HepG2 (cell line): ENCODE measurements around the gene KIAA1755. TPM values are rescaled to one million over a fixed set of nuclear protein-coding genes. Genes with fewer than 3 reads are reported as not detected.

Source experiments
- CBX2 ChIP-seq, 2 experiments: fragments of 200-600 bp in 1 of 2; sonication (generic); formaldehyde crosslinking in 1 of 2; IDR thresholded peaks; 2 replicates each; pipeline versions ENCODE4 v1.7.0 to v1.8.1; 2018 to 2022; ENCODE audit warnings: low read depth in 2 of 2, low read length in 1 of 2, mild to moderate bottlenecking in 1 of 2, missing genetic modification reagents in 1 of 2
- FIP1L1 ChIP-seq: fragments of 200-400 bp; formaldehyde crosslinking; IDR thresholded peaks from 2 replicates; pipeline ENCODE4 v1.6.1; 2018; ENCODE audit warnings: low read depth, mild to moderate bottlenecking, low read length, moderate library complexity, borderline replicate concordance; ENCODE audit not compliant: insufficient read depth
- HES4 ChIP-seq: sonication (generic); formaldehyde crosslinking; IDR thresholded peaks from 2 replicates; pipeline ENCODE4 v1.9.0; 2021; ENCODE audit warnings: mild to moderate bottlenecking, missing genetic modification reagents, borderline replicate concordance
- HNRNPL ChIP-seq: fragments of 200-400 bp; formaldehyde crosslinking; IDR thresholded peaks from 2 replicates; pipeline ENCODE4 v1.6.1; 2017; ENCODE audit warnings: mild to moderate bottlenecking, low read depth, low read length
- MYPOP ChIP-seq: sonication (generic); formaldehyde crosslinking; IDR thresholded peaks from 2 replicates; pipeline ENCODE4 v1.8.1; 2023; ENCODE audit warnings: mild to moderate bottlenecking, moderate library complexity, missing genetic modification reagents
- SIX1 ChIP-seq: sonication (generic); formaldehyde crosslinking; IDR thresholded peaks from 2 replicates; pipeline ENCODE4 v1.4.0; 2020; ENCODE audit warnings: missing genetic modification reagents, borderline replicate concordance
- TBL1XR1 ChIP-seq: fragments of 150-350 bp; IDR thresholded peaks from 2 replicates; pipeline ENCODE4 v1.6.1; 2014; ENCODE audit warnings: borderline replicate concordance, low read length; ENCODE audit not compliant: partially characterized antibody
- TOE1 ChIP-seq: sonication (generic); formaldehyde crosslinking; IDR thresholded peaks from 2 replicates; pipeline ENCODE4 v1.4.0; 2020; ENCODE audit warnings: mild to moderate bottlenecking, missing genetic modification reagents
- ZNF710 ChIP-seq: sonication (generic); formaldehyde crosslinking; IDR thresholded peaks from 2 replicates; pipeline ENCODE4 v1.5.0; 2020; ENCODE audit warnings: mild to moderate bottlenecking, missing genetic modification reagents, borderline replicate concordance
- polyA plus RNA-seq, 8 experiments: library from polyadenylated mRNA; depleted of rRNA in 3 of 8; stranded (reverse) in 7 of 8; unstranded in 1 of 8; fragments of >200 nt; fragmentation: Illumina TruSeq in 4 of 8; extraction: Trizol in 4 of 8; gene quantifications; 2 replicates each; pipeline versions ENCODE4 v1.2.1 to v1.2.3, GENCODE V29; 2011 to 2016; ENCODE audit warnings: low read depth in 4 of 8, missing spikeins in 1 of 8, mixed read lengths in 1 of 8; ENCODE audit not compliant: insufficient read depth in 1 of 8
- total RNA-seq, 5 experiments: library from RNA; depleted of rRNA; stranded (reverse); fragments of >200 nt; fragmentation: Illumina TruSeq; extraction: Trizol; gene quantifications; 2 replicates each; pipeline ENCODE4 v1.2.3, GENCODE V29; 2016; ENCODE audit warnings: low read depth in 1 of 5
- TF ChIP-seq, protein P1 (sequence below): sonication (generic); formaldehyde crosslinking; IDR thresholded peaks from 2 replicates; pipeline ENCODE4 v1.9.0; 2022; ENCODE audit warnings: low read depth, missing genetic modification reagents
- TF ChIP-seq, protein P2 (sequence below): sonication (generic); formaldehyde crosslinking; IDR thresholded peaks from 2 replicates; pipeline ENCODE4 v1.4.0; 2020; ENCODE audit warnings: missing genetic modification reagents
- TF ChIP-seq, protein P3 (sequence below): sonication (generic); formaldehyde crosslinking; IDR thresholded peaks from 2 replicates; pipeline ENCODE4 v1.8.0; 2022; ENCODE audit warnings: mild to moderate bottlenecking, missing genetic modification reagents; ENCODE audit not compliant: insufficient replicate concordance
- TF ChIP-seq, protein P4 (sequence below): sonication (generic); formaldehyde crosslinking; IDR thresholded peaks from 2 replicates; pipeline ENCODE4 v1.5.1; 2020; ENCODE audit warnings: mild to moderate bottlenecking, missing genetic modification reagents, moderate library complexity

KIAA1755 gene
- total and polyA plus RNA-seq, 2 of the 13 experiments (the other 11 are each of a cell fraction or from before 2014, with no cell fraction given) = 0.04 TPM; not detected in 1

DNA sequence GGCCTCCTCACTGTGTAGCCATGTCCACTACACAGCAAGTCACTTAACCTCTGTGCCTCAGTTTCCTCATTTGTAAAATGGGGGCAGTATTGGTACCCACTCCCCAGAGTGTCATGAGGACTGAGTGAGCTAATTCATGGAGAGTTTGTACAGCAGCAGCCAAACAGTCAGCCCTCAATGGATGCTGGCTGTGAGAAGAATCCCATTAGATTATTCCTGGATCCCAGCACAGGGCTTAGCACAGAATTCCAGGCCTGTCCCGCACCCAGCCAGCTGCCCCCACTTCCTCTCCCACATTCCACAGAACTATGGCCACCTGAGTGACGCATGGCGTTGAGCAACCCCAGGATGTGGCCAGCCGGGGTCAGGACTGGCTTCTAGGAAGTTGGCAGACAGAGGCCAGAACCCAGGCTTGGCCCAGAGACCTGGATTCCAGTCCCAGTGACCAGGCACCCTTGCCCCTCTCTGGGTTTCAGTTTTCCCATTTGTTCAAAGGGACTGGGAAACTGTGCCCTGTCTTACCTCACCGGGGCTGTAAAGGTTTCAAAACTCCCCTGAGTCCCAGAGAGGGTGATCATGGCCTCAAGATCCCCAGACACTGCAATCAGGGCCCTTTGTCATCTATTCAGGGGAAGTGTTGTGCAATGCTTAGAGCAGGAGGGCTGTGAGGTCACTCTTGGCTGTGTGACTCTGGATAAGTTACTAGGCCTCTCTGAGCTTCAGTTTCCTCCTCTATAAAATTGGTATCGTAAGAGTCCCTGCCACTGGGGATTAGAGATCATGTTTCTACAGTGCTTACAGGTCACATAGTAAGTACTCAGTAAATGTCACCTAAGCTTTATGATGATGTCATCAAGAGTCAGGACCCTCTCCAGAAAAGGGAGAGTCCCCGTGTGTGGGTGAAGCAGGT, 92.4 kb downstream of the KIAA1755 start (continued):
- TF ChIP-seq MYPOP (CRISPR knock-in tag) = no peak
- peak; percentile 70 for TF ChIP-seq TBL1XR1
- no peak for TF ChIP-seq FIP1L1
- TF ChIP-seq SIX1 (CRISPR knock-in tag) = no peak
- TF ChIP-seq HNRNPL = 0 out of 2 replicates have a peak, but pooled peaks have one; percentile 43
- TF ChIP-seq, protein P1, sequence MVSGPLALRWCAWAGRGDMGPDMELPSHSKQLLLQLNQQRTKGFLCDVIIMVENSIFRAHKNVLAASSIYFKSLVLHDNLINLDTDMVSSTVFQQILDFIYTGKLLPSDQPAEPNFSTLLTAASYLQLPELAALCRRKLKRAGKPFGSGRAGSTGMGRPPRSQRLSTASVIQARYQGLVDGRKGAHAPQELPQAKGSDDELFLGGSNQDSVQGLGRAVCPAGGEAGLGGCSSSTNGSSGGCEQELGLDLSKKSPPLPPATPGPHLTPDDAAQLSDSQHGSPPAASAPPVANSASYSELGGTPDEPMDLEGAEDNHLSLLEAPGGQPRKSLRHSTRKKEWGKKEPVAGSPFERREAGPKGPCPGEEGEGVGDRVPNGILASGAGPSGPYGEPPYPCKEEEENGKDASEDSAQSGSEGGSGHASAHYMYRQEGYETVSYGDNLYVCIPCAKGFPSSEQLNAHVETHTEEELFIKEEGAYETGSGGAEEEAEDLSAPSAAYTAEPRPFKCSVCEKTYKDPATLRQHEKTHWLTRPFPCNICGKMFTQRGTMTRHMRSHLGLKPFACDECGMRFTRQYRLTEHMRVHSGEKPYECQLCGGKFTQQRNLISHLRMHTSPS (CRISPR knock-in tag) = peak; percentile 80
- TF ChIP-seq TOE1 (CRISPR knock-in tag) = no peak
- TF ChIP-seq ZNF710 = no peak; the same call in 1 of the 2 replicates
- TF ChIP-seq, protein P2, sequence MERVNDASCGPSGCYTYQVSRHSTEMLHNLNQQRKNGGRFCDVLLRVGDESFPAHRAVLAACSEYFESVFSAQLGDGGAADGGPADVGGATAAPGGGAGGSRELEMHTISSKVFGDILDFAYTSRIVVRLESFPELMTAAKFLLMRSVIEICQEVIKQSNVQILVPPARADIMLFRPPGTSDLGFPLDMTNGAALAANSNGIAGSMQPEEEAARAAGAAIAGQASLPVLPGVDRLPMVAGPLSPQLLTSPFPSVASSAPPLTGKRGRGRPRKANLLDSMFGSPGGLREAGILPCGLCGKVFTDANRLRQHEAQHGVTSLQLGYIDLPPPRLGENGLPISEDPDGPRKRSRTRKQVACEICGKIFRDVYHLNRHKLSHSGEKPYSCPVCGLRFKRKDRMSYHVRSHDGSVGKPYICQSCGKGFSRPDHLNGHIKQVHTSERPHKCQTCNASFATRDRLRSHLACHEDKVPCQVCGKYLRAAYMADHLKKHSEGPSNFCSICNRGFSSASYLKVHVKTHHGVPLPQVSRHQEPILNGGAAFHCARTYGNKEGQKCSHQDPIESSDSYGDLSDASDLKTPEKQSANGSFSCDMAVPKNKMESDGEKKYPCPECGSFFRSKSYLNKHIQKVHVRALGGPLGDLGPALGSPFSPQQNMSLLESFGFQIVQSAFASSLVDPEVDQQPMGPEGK (CRISPR knock-in tag) = peak; percentile 97
- TF ChIP-seq HES4 (CRISPR knock-in tag) = no peak
- TF ChIP-seq, protein P3, sequence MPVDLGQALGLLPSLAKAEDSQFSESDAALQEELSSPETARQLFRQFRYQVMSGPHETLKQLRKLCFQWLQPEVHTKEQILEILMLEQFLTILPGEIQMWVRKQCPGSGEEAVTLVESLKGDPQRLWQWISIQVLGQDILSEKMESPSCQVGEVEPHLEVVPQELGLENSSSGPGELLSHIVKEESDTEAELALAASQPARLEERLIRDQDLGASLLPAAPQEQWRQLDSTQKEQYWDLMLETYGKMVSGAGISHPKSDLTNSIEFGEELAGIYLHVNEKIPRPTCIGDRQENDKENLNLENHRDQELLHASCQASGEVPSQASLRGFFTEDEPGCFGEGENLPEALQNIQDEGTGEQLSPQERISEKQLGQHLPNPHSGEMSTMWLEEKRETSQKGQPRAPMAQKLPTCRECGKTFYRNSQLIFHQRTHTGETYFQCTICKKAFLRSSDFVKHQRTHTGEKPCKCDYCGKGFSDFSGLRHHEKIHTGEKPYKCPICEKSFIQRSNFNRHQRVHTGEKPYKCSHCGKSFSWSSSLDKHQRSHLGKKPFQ (CRISPR knock-in tag) = no peak
- TF ChIP-seq, protein P4, sequence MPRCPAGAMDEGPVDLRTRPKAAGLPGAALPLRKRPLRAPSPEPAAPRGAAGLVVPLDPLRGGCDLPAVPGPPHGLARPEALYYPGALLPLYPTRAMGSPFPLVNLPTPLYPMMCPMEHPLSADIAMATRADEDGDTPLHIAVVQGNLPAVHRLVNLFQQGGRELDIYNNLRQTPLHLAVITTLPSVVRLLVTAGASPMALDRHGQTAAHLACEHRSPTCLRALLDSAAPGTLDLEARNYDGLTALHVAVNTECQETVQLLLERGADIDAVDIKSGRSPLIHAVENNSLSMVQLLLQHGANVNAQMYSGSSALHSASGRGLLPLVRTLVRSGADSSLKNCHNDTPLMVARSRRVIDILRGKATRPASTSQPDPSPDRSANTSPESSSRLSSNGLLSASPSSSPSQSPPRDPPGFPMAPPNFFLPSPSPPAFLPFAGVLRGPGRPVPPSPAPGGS (CRISPR knock-in tag) = no peak
- TF ChIP-seq CBX2 (IDR thresholded peaks at IDR 0.05; ENCODE audit: low read depth, low read length) = no peak
- no peak for TF ChIP-seq CBX2 (CRISPR knock-in tag; IDR thresholded peaks at IDR 0.05; ENCODE audit: low read depth)
